Endothelial cell of umbilical vein (primary cell): ENCODE data around the gene UIMC1. TPM values are rescaled to one million over a fixed set of nuclear protein-coding genes. Genes with fewer than 3 reads are reported as not detected.

Source experiments
- BruUV-seq: library from RNA; stranded (reverse); fragments of 400-500 nt; replicated peaks from 2 replicates; lab custom pipeline; 2021; lab: Mats Ljungman, UMichigan
- CTCF ChIA-PET: fragments of 300-600, 350-600 bp; sonication (Branson Sonifier 250); formaldehyde crosslinking; loops from one replicate; lab custom pipeline; 2021; ENCODE audit warnings: antibody characterized with exemption, inconsistent platforms; lab: Charles Lee
- POLR2A ChIA-PET: fragments of 300-600, 350-600 bp; sonication (Branson Sonifier 250); formaldehyde crosslinking; loops from one replicate; lab custom pipeline; 2021; ENCODE audit warnings: antibody characterized with exemption, inconsistent platforms; lab: Charles Lee
- DNase-seq: peaks from one replicate; pipeline ENCODE4 v3.0.0-alpha.2; 2011; ENCODE audit warnings: low read depth, low spot score
- FAIRE-seq: peaks from 2 replicates; lab custom pipeline; 2011; peaks lifted over from hg19 to GRCh38; lab: Jason Lieb, UNC
- H2AFZ ChIP-seq: 2 replicates; pipeline ENCODE4 v1.6.0; 2012; ENCODE audit warnings: low read depth, low read length, control low read depth, inconsistent platforms
- H3K27ac ChIP-seq: 2 replicates; pipeline ENCODE4 v1.5.1; 2011; ENCODE audit warnings: low read depth, mild to moderate bottlenecking, control low read depth, low read length, moderate library complexity; ENCODE audit not compliant: insufficient read depth
- H3K27me3 ChIP-seq, 2 experiments: 2 replicates each; pipeline versions ENCODE4 v1.6.0 to v1.6.1; 2011; ENCODE audit warnings: low read length in 2 of 2, mixed read lengths in 1 of 2; ENCODE audit not compliant: control insufficient read depth in 2 of 2, insufficient read depth in 2 of 2
- H3K36me3 ChIP-seq, 2 experiments: 2 replicates in 1 of 2; 3 replicates in 1 of 2; pipeline ENCODE4 v1.5.1; 2011; ENCODE audit warnings: low read length in 2 of 2, mild to moderate bottlenecking in 1 of 2, moderate library complexity in 1 of 2; ENCODE audit not compliant: control insufficient read depth in 2 of 2, insufficient read depth in 2 of 2; ENCODE audit errors: extremely low read depth in 1 of 2
- H3K4me1 ChIP-seq: 3 replicates; pipeline ENCODE4 v1.5.1; 2011; ENCODE audit warnings: mild to moderate bottlenecking, low read length; ENCODE audit not compliant: control insufficient read depth, insufficient read depth; ENCODE audit errors: extremely low read depth
- H3K4me2 ChIP-seq: 2 replicates; pipeline ENCODE4 v1.6.1; 2011; ENCODE audit warnings: low read length, control low read depth, mixed read lengths; ENCODE audit not compliant: insufficient read depth
- H3K4me3 ChIP-seq, 3 experiments: fragments of 200-600 bp in 1 of 3; sonication (generic), shearing (Covaris generic) in 1 of 3; replicated peaks in 1 of 3; 2 replicates each; pipeline ENCODE4 v1.5.1; 2011 to 2016; ENCODE audit warnings: control low read depth in 3 of 3, low read length in 3 of 3, mild to moderate bottlenecking in 2 of 3, inconsistent platforms in 1 of 3, low read depth in 1 of 3, moderate library complexity in 1 of 3; ENCODE audit not compliant: insufficient read depth in 1 of 3
- H3K79me2 ChIP-seq: 2 replicates; pipeline ENCODE4 v1.6.0; 2012; ENCODE audit warnings: low read length, inconsistent platforms; ENCODE audit not compliant: control insufficient read depth, insufficient read depth
- H3K9ac ChIP-seq: replicated peaks from 2 replicates; pipeline ENCODE3; 2011; ENCODE audit warnings: low read length, control low read depth; ENCODE audit not compliant: insufficient read depth; ENCODE audit errors: extremely low read depth
- H3K9me1 ChIP-seq: replicated peaks from 3 replicates; pipeline ENCODE4 v1.6.0; 2011; ENCODE audit warnings: mild to moderate bottlenecking, low read length; ENCODE audit not compliant: control insufficient read depth, insufficient read depth; ENCODE audit errors: extremely low read depth
- H3K9me3 ChIP-seq: replicated peaks from 2 replicates; pipeline ENCODE4 v1.5.1; 2012; ENCODE audit warnings: low read length, inconsistent platforms; ENCODE audit not compliant: control insufficient read depth, insufficient read depth
- H4K20me1 ChIP-seq: replicated peaks from 2 replicates; pipeline ENCODE3; 2011; ENCODE audit warnings: mild to moderate bottlenecking, low read length; ENCODE audit not compliant: control insufficient read depth, insufficient read depth; ENCODE audit errors: extremely low read depth
- EZH2 ChIP-seq: IDR thresholded peaks from 2 replicates; pipeline ENCODE4 v1.6.1; 2012; ENCODE audit warnings: borderline replicate concordance, low read depth, mild to moderate bottlenecking, moderate library complexity, low read length, inconsistent platforms; ENCODE audit not compliant: severe bottlenecking
- FOS ChIP-seq: IDR thresholded peaks from 2 replicates; pipeline ENCODE4 v1.6.1; 2011; ENCODE audit warnings: mild to moderate bottlenecking, low read length, moderate library complexity, borderline replicate concordance; ENCODE audit not compliant: insufficient read depth
- GATA2 ChIP-seq: IDR thresholded peaks from 2 replicates; pipeline ENCODE4 v1.7.0; 2011; ENCODE audit warnings: low read depth, mild to moderate bottlenecking, moderate library complexity, mixed read lengths, low read length; ENCODE audit not compliant: insufficient read length, insufficient read depth
- JUN ChIP-seq: IDR thresholded peaks from 2 replicates; pipeline ENCODE4 v1.6.1; 2011; ENCODE audit warnings: borderline replicate concordance, low read depth; ENCODE audit not compliant: insufficient read length, insufficient read depth
- MYC ChIP-seq: IDR thresholded peaks from one replicate; pipeline ENCODE4 v1.6.1; 2011; ENCODE audit warnings: mild to moderate bottlenecking, low read depth, low read length
- POLR2A ChIP-seq: IDR thresholded peaks from 2 replicates; pipeline ENCODE4 v1.6.1; 2012; ENCODE audit warnings: low read depth, mild to moderate bottlenecking, control low read depth, low read length
- POLR2AphosphoS5 ChIP-seq: IDR thresholded peaks from 2 replicates; pipeline ENCODE4 v1.6.1; 2012; ENCODE audit warnings: low read depth, mild to moderate bottlenecking, control low read depth, low read length, moderate library complexity; ENCODE audit not compliant: insufficient read depth
- dilution Hi-C: fragments of 300-500 bp; cut with MboI; formaldehyde crosslinking; loops from one replicate; pipeline ENCODE4 v1.15.0; 2019; ENCODE audit warnings: low sequenced_read_pairs; ENCODE audit not compliant: extremely low pct_ligation_motif_present
- intact Hi-C: fragments of 100-400 bp; cut with micrococcal nuclease; formaldehyde crosslinking; loops from one replicate; pipeline ENCODE4 v1.10.0; 2022
- polyA plus RNA-seq, 4 experiments: library from polyadenylated mRNA; depleted of rRNA in 3 of 4; stranded (reverse) in 3 of 4; unstranded in 1 of 4; fragments of >200 nt; gene quantifications; 2 replicates each; pipeline versions ENCODE4 v1.2.1 to v1.2.3, GENCODE V29; 2011 to 2012; ENCODE audit warnings: missing spikeins in 1 of 4
- total RNA-seq: library from RNA; stranded (reverse); gene quantifications from 2 replicates; pipeline ENCODE4 v1.2.3, GENCODE V29; 2021
- TF ChIP-seq, protein P1 (sequence below), 2 donors: IDR thresholded peaks; 1 replicate in 1 of 2; 2 replicates in 1 of 2; pipeline ENCODE4 v1.5.1; 2011; ENCODE audit warnings: low read length in 2 of 2, mild to moderate bottlenecking in 2 of 2, moderate library complexity in 2 of 2, control low read depth in 1 of 2, inconsistent platforms in 1 of 2, low read depth in 1 of 2; ENCODE audit not compliant: insufficient read depth in 1 of 2; ENCODE audit errors: extremely low read depth in 1 of 2
- TF ChIP-seq, protein P2 (sequence below): IDR thresholded peaks from 2 replicates; pipeline ENCODE4 v1.6.1; 2011; ENCODE audit not compliant: insufficient read depth, insufficient read length

UIMC1 gene
- total and polyA plus RNA-seq, 2 donors (not counting 3 experiments of a cell fraction or from before 2014, with no cell fraction given) = 17.2 to 60.1 TPM

DNA sequence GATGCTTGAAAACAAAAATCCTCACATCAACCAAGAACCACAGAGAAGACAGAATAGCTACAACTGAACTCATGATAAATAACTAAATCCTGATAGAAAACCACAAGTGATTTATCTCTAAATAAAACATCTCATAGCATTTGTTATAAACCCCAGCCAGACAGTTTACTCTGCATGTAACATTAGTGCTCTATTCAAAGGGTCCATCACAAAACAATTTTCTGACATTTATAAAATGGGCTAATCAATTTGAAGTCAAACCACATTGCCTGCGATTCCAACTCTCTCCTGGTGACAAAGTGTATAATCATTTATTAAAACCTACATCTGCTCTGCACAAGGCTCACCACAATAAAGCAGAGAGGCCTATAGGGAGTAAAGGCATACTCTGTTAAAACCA is 49.8 kb downstream of the UIMC1 start:
- intact Hi-C loops = loop anchor here (5.0 kb wide), 1 partner anchor 156 kb away; no protein-coding TSS in a partner anchor
- Histone ChIP-seq H3K9ac (no peak overlapping the region), H3K4me2 (no peak overlapping the region), H3K79me2 (peaks cover 1% of the 10 kb centered on the region), H3K9me1 (no peaks in the 10 kb centered on the region), H2AFZ (no peak overlapping the region), H3K9me3 (no peaks in the 10 kb centered on the region), H3K36me3 (peaks cover 8 to 12% of the 10 kb centered on the region in 2 experiments), H3K27me3 (no peaks in the 10 kb centered on the region), H3K4me1 (peaks cover 8% of the 10 kb centered on the region), H3K27ac (no peak overlapping the region), H3K4me3 (no peak overlapping the region), H4K20me1 (no peaks in the 10 kb centered on the region)
- FAIRE-seq (no peak), DNase-seq (no peak)
- ChIA-PET CTCF (interaction anchor here (1.2 to 3.8 kb wide), 2 partner anchors 40 to 296 kb away, joined by 3 to 31 read pairs; no protein-coding TSS in a partner anchor), POLR2A (no interaction called here)
- dilution Hi-C loops = no loop called here
- TF ChIP-seq GATA2 (no peak), EZH2 (no peak), FOS (no peak), MYC (no peak), POLR2AphosphoS5 (no peak), JUN (no peak), POLR2A (no peak)
- TF ChIP-seq, protein P1, sequence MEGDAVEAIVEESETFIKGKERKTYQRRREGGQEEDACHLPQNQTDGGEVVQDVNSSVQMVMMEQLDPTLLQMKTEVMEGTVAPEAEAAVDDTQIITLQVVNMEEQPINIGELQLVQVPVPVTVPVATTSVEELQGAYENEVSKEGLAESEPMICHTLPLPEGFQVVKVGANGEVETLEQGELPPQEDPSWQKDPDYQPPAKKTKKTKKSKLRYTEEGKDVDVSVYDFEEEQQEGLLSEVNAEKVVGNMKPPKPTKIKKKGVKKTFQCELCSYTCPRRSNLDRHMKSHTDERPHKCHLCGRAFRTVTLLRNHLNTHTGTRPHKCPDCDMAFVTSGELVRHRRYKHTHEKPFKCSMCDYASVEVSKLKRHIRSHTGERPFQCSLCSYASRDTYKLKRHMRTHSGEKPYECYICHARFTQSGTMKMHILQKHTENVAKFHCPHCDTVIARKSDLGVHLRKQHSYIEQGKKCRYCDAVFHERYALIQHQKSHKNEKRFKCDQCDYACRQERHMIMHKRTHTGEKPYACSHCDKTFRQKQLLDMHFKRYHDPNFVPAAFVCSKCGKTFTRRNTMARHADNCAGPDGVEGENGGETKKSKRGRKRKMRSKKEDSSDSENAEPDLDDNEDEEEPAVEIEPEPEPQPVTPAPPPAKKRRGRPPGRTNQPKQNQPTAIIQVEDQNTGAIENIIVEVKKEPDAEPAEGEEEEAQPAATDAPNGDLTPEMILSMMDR (IDR thresholded peaks at IDR 0.05; ENCODE audit: extremely low read depth in 1 of 2, insufficient read depth in 1 of 2, low read depth in 1 of 2, low read length in 2 of 2) = no peak
- TF ChIP-seq, protein P2, sequence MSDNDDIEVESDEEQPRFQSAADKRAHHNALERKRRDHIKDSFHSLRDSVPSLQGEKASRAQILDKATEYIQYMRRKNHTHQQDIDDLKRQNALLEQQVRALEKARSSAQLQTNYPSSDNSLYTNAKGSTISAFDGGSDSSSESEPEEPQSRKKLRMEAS = no peak
- BruUV-seq = no TSS peak
